HG02884 (cell line): ENCODE results near the gene OR2A42.
"Not testable (repeated sequence)": the region's sequence is repeated elsewhere in the genome, so short reads cannot be mapped to it uniquely, and the experiment has no call there.

Source experiments
- ATAC-seq: cut with Tn5 transposase; IDR thresholded peaks from one replicate; pipeline ENCODE4 v1.9.1; 2021; ENCODE audit warnings: mild to moderate bottlenecking, moderate library complexity; ENCODE audit not compliant: unreplicated experiment

Gene OR2A42

GRCh38 chr7:144239365-144239764 lies at the start of gene OR2A42:
Gene OR2A42 (minus strand): TSS chr7:144239605. CDS start chr7:144232843, 6,762 bp downstream.
- ATAC-seq: not testable (repeated sequence)

- ATAC-seq: not testable (repeated sequence)
Measured at GRCh38 chr7:144287171-144287784, 47.9 kb upstream of the OR2A42 start.

GRCh38 chr7:144283716-144284115 lies 44.3 kb upstream of the OR2A42 start:
- not testable (repeated sequence) for ATAC-seq

- ATAC-seq: not testable (repeated sequence)
Measured at GRCh38 chr7:144282490-144282889, 43.1 kb upstream of the OR2A42 start.

GRCh38 chr7:144281981-144282380 lies 42.6 kb upstream of the OR2A42 start:
- ATAC-seq: not testable (repeated sequence)

- ATAC-seq: not testable (repeated sequence)
Measured at GRCh38 chr7:144280010-144280409, 40.6 kb upstream of the OR2A42 start.

- ATAC-seq: not testable (repeated sequence)
Measured at GRCh38 chr7:144275281-144275680, 35.9 kb upstream of the OR2A42 start.

GRCh38 chr7:144269188-144269587 lies 29.8 kb upstream of the OR2A42 start, which contains the start of gene CTAGE8:
Gene CTAGE8 (minus strand): TSS chr7:144269288. CDS start chr7:144269250, 38 bp downstream.
- not testable (repeated sequence) for ATAC-seq

- not testable (repeated sequence) for ATAC-seq
Measured at GRCh38 chr7:144264692-144265091, 25.3 kb upstream of the OR2A42 start, which contains the start of gene OR2A7. Gene OR2A7 (minus strand): TSS chr7:144264792. CDS start chr7:144259628, 5,164 bp downstream.

- ATAC-seq: not testable (repeated sequence)
Measured at GRCh38 chr7:144262128-144262527, 22.7 kb upstream of the OR2A42 start.

GRCh38 chr7:144259067-144259466 lies 19.7 kb upstream of the OR2A42 start:
- not testable (repeated sequence) for ATAC-seq

GRCh38 chr7:144256112-144256511 lies 16.7 kb upstream of the OR2A42 start:
- no peak for ATAC-seq

GRCh38 chr7:144255471-144255897 lies 16.1 kb upstream of the OR2A42 start:
- ATAC-seq: no peak

GRCh38 chr7:144252307-144252706 lies 12.9 kb upstream of the OR2A42 start:
- ATAC-seq: not testable (repeated sequence)

- ATAC-seq: not testable (repeated sequence)
Measured at GRCh38 chr7:144247674-144248330, 8.4 kb upstream of the OR2A42 start.

GRCh38 chr7:144246967-144247366 lies 7.6 kb upstream of the OR2A42 start:
- ATAC-seq: not testable (repeated sequence)

GRCh38 chr7:144245372-144245771 lies 6.0 kb upstream of the OR2A42 start:
- not testable (repeated sequence) for ATAC-seq

GRCh38 chr7:144238530-144239082 lies 799 bp downstream of the OR2A42 start:
- ATAC-seq: not testable (repeated sequence)

- not testable (repeated sequence) for ATAC-seq
Measured at GRCh38 chr7:144233039-144233438, 6.4 kb downstream of the OR2A42 start.

GRCh38 chr7:144231027-144231426 lies 8.4 kb downstream of the OR2A42 start:
- ATAC-seq: not testable (repeated sequence)

- ATAC-seq: not testable (repeated sequence)
Measured at GRCh38 chr7:144228810-144229209, 10.6 kb downstream of the OR2A42 start.

- not testable (repeated sequence) for ATAC-seq
Measured at GRCh38 chr7:144226866-144227265, 12.5 kb downstream of the OR2A42 start.
